ENCODE results near the gene C4BPA. TPM values are rescaled to one million over a fixed set of nuclear protein-coding genes. Genes with fewer than 3 reads are reported as not detected.

The C4BPA gene
- total RNA-seq, 2 donors from 2014 or later: 1.9 to 2.3 TPM

GRCh38 chr1:207064561-207064960 lies 39.5 kb upstream of the C4BPA start:
- H3K36me3 ChIP-seq: no peaks in the 10 kb centered on the region
- intact Hi-C loops (cut with DNase I): no loop called here
- H3K4me3 ChIP-seq: no peak overlapping the region
- peaks cover 6% of the 10 kb centered on the region for H3K4me1 ChIP-seq
- H3K9ac ChIP-seq (ENCODE audit: low read depth in 2 of 2, low read length in 2 of 2): no peak overlapping the region
- H3K27me3 ChIP-seq: no peaks in the 10 kb centered on the region
- H3K9me3 ChIP-seq: no peaks in the 10 kb centered on the region
- TF ChIP-seq, protein P1, sequence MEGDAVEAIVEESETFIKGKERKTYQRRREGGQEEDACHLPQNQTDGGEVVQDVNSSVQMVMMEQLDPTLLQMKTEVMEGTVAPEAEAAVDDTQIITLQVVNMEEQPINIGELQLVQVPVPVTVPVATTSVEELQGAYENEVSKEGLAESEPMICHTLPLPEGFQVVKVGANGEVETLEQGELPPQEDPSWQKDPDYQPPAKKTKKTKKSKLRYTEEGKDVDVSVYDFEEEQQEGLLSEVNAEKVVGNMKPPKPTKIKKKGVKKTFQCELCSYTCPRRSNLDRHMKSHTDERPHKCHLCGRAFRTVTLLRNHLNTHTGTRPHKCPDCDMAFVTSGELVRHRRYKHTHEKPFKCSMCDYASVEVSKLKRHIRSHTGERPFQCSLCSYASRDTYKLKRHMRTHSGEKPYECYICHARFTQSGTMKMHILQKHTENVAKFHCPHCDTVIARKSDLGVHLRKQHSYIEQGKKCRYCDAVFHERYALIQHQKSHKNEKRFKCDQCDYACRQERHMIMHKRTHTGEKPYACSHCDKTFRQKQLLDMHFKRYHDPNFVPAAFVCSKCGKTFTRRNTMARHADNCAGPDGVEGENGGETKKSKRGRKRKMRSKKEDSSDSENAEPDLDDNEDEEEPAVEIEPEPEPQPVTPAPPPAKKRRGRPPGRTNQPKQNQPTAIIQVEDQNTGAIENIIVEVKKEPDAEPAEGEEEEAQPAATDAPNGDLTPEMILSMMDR (IDR thresholded peaks at IDR 0.05): no peak
- H3K27ac ChIP-seq: peak overlapping the region; percentile 50
- no peak for DNase-seq

DNA sequence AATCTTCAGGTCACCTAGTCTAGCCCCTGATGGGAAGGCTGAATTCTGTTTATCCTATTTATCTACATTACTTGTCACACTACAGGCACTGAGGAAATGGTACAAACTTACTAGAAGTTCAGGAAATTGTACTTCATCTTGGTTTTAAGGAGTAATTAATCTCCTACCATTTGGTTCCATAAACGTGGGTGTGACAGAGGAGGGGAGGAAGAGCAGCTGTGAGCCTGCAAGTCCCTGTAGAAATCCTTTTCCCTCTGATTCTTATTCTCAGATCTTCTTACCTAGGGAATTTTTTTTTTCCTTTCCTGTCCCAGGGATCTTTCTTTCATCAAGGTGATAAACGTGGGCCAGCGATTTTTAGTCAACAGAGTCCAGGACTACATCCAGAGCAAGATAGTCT lies 36.8 kb upstream of the C4BPA start:
- no peaks in the 10 kb centered on the region for H3K27me3 ChIP-seq
- peak overlapping the region in 1 of 2 donors; percentile 81 for H3K9ac ChIP-seq (ENCODE audit: low read depth in 2 of 2, low read length in 2 of 2)
- intact Hi-C loops (cut with DNase I): no loop called here
- TF ChIP-seq, protein P1 (IDR thresholded peaks at IDR 0.05): no peak
- H3K36me3 ChIP-seq: peaks cover 5% of the 10 kb centered on the region
- no peak overlapping the region for H3K4me3 ChIP-seq
- no peaks in the 10 kb centered on the region for H3K9me3 ChIP-seq
- H3K27ac ChIP-seq: peak overlapping the region; percentile 68
- peaks cover 6% of the 10 kb centered on the region for H3K4me1 ChIP-seq
- DNase-seq: peak; percentile 25

GRCh38 chr1:207067665-207068064 lies 36.4 kb upstream of the C4BPA start:
- H3K36me3 ChIP-seq: peaks cover 5% of the 10 kb centered on the region
- H3K4me3 ChIP-seq: no peak overlapping the region

DNA sequence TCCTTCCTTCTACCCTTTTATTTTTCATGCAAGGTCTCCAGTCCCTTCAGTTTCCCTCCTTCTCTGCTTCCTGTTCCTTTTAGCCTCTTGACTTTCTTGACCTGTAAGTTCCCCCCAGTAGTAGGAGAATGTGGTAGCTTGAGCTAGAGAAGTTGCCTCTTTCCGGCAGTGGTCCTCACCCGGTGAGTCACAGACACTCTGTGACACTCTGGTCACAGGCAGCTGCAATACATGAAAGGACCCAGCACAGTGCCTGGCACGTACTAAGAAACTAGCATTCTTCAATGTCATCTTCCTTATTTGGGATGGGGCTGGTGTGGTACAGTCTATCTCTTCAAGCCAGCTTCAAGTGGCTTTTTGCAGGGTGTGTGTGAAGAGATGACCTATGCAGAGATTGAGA lies 35.0 kb upstream of the C4BPA start:
- peak; percentile 17 for DNase-seq
- intact Hi-C loops (cut with DNase I): no loop called here
- Histone ChIP-seq H3K4me1 (peaks cover 6% of the 10 kb centered on the region), H3K27ac (no peak overlapping the region), H3K36me3 (peaks cover 5% of the 10 kb centered on the region), H3K27me3 (no peaks in the 10 kb centered on the region), H3K9ac (ENCODE audit: low read depth in 2 of 2, low read length in 2 of 2) (peak overlapping the region in 1 of 2 donors; percentile 23), H3K9me3 (no peaks in the 10 kb centered on the region), H3K4me3 (no peak overlapping the region)
- TF ChIP-seq, protein P1 (IDR thresholded peaks at IDR 0.05): no peak

More at GRCh38 chr1:207067665-207068064, 36.4 kb upstream of the C4BPA start:
- H3K27ac ChIP-seq: peak overlapping the region; percentile 68
- intact Hi-C loops (cut with DNase I): no loop called here
- H3K9me3 ChIP-seq: no peaks in the 10 kb centered on the region
- peaks cover 6% of the 10 kb centered on the region for H3K4me1 ChIP-seq
- DNase-seq: peak; percentile 36
- no peaks in the 10 kb centered on the region for H3K27me3 ChIP-seq
- TF ChIP-seq, protein P1 (IDR thresholded peaks at IDR 0.05): no peak
- peak overlapping the region in 1 of 2 donors; percentile 81 for H3K9ac ChIP-seq (ENCODE audit: low read depth in 2 of 2, low read length in 2 of 2)

- H3K27ac ChIP-seq: no peak overlapping the region
- peaks cover 5% of the 10 kb centered on the region for H3K36me3 ChIP-seq
- H3K4me1 ChIP-seq: peaks cover 6% of the 10 kb centered on the region
- peak; percentile 18 for DNase-seq
- no peaks in the 10 kb centered on the region for H3K27me3 ChIP-seq
- intact Hi-C loops (cut with DNase I): no loop called here
- peak overlapping the region in 1 of 2 donors; percentile 23 for H3K9ac ChIP-seq (ENCODE audit: low read depth in 2 of 2, low read length in 2 of 2)
- no peaks in the 10 kb centered on the region for H3K9me3 ChIP-seq
- no peak overlapping the region for H3K4me3 ChIP-seq
- TF ChIP-seq, protein P1 (IDR thresholded peaks at IDR 0.05): no peak
Observed at GRCh38 chr1:207069858-207070506, 34.1 kb upstream of the C4BPA start.

Measured in colonic mucosa (tissue), 4 donors.